ENCODE measurements around the gene PKD1.

PKD1 gene

GRCh38 chr16:2071454-2072202 lies 64.1 kb downstream of the PKD1 start:
- TF ChIP-seq, protein P1, sequence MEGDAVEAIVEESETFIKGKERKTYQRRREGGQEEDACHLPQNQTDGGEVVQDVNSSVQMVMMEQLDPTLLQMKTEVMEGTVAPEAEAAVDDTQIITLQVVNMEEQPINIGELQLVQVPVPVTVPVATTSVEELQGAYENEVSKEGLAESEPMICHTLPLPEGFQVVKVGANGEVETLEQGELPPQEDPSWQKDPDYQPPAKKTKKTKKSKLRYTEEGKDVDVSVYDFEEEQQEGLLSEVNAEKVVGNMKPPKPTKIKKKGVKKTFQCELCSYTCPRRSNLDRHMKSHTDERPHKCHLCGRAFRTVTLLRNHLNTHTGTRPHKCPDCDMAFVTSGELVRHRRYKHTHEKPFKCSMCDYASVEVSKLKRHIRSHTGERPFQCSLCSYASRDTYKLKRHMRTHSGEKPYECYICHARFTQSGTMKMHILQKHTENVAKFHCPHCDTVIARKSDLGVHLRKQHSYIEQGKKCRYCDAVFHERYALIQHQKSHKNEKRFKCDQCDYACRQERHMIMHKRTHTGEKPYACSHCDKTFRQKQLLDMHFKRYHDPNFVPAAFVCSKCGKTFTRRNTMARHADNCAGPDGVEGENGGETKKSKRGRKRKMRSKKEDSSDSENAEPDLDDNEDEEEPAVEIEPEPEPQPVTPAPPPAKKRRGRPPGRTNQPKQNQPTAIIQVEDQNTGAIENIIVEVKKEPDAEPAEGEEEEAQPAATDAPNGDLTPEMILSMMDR (IDR thresholded peaks at IDR 0.05; ENCODE audit: low read depth, low read length) = peak; percentile 44
- Histone ChIP-seq H3K36me3 (peaks cover 74% of the 10 kb centered on the region), H3K4me3 (ENCODE audit: low read depth, low read length) (no peak overlapping the region), H3K27ac (no peak overlapping the region), H3K9me3 (ENCODE audit: severe bottlenecking) (no peaks in the 10 kb centered on the region), H3K27me3 (ENCODE audit: insufficient read depth, low read depth, severe bottlenecking) (no peaks in the 10 kb centered on the region)
- DNase-seq = no peak

DNA sequence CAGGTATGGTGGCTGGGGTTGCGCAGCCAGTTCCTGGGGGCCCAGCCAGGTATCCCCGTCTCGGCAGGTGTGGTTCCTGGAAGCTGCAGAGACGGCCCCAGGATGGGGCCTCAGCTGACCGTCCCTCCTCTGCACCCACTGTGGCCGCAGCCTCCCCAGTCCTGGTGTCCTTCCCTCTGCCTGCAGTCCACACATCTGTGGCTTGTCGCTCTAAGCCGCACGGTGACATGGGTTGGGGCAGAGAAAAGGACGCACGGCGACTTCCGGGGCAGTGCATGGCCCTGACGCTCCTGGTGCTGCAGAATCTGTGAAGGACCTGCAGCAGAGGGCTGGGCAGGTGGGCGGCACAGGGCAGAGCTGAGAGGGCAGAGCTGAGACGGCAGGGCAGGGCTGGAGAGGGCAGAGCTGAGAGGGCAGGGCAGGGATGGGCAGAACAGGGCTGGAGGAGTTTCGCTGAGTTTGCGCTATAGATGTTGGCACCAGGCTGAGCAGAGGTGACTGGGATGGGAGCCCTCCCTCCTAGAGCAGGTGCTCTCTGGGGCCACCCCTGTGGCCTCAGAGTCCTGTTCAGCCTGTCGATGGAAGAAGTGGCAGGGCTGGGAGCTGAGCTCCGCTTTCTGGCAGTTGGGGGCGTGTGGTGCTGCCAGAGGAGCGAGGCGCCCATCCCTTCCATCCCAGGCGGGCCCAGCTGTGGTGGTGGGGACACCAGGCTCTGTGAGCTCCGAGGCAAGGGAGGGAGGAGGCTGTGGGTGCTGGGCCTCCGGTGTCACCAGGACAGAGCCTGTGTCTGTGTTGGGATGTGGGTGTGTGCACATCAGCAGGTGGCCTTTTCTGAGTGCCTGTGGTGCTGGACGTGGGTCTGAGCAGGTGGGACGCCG lies 64.9 kb downstream of the PKD1 start:
- H3K27ac ChIP-seq = no peak overlapping the region
- peaks cover 72% of the 10 kb centered on the region for H3K36me3 ChIP-seq
- no peaks in the 10 kb centered on the region for H3K27me3 ChIP-seq (ENCODE audit: insufficient read depth, low read depth, severe bottlenecking)
- no peak for DNase-seq
- TF ChIP-seq, protein P1 (IDR thresholded peaks at IDR 0.05; ENCODE audit: low read depth, low read length) = no peak
- no peak overlapping the region for H3K4me3 ChIP-seq (ENCODE audit: low read depth, low read length)
- no peaks in the 10 kb centered on the region for H3K9me3 ChIP-seq (ENCODE audit: severe bottlenecking)

DNA sequence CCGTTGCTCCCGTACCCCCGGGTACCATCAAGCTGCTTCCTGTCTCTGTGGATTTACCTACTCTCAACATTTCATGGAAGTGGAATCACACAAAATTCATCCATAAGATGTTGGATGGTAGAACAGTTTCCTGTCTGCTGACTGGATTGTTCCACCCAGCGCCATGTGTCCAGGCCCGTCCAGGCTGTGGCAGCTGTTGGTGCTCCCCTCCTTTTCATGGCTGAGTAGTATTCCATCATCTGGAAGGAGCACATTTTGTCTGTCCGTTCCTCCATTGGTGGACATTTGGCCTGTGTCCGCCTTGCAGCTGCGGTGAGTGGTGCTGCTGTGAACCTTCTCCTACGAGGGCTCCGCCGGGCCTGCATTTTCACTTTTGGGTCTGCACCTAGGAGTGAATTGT lies 69.6 kb downstream of the PKD1 start:
- no peak overlapping the region for H3K4me3 ChIP-seq (ENCODE audit: low read depth, low read length)
- no peak overlapping the region for H3K27ac ChIP-seq
- TF ChIP-seq, protein P1 (IDR thresholded peaks at IDR 0.05; ENCODE audit: low read depth, low read length) = no peak
- H3K36me3 ChIP-seq = peaks cover 58% of the 10 kb centered on the region
- H3K27me3 ChIP-seq (ENCODE audit: insufficient read depth, low read depth, severe bottlenecking) = no peaks in the 10 kb centered on the region
- DNase-seq = no peak
- H3K9me3 ChIP-seq (ENCODE audit: severe bottlenecking) = no peaks in the 10 kb centered on the region

GRCh38 chr16:2064368-2064945 lies 71.2 kb downstream of the PKD1 start:
- H3K27me3 ChIP-seq (ENCODE audit: insufficient read depth, low read depth, severe bottlenecking) = no peaks in the 10 kb centered on the region
- no peak overlapping the region for H3K4me3 ChIP-seq (ENCODE audit: low read depth, low read length)
- peaks cover 60% of the 10 kb centered on the region for H3K36me3 ChIP-seq
- no peak for DNase-seq
- no peak overlapping the region for H3K27ac ChIP-seq
- TF ChIP-seq, protein P1 (IDR thresholded peaks at IDR 0.05; ENCODE audit: low read depth, low read length) = no peak
- H3K9me3 ChIP-seq (ENCODE audit: severe bottlenecking) = no peaks in the 10 kb centered on the region

DNA sequence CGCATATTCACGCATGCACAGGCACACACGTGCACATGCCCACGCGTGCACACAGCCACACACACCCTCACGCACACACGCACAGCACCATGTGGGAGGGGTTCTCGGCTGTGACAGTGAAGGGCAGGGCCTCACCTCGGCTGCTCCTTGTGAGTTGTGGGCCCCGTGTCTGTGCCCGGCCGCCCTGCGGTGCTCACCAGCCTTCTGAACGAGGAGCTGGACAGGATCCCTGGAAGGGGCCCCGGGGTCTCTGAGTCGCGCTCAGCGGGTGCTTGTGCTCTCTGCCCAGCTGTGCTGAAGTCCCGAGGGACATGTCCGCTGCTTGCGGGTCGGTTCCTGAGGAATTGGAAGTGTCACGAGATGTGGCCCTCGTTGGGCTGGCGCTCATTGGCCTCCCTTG lies 71.8 kb downstream of the PKD1 start:
- Histone ChIP-seq H3K27ac (no peak overlapping the region), H3K36me3 (peaks cover 58% of the 10 kb centered on the region), H3K27me3 (ENCODE audit: insufficient read depth, low read depth, severe bottlenecking) (no peaks in the 10 kb centered on the region), H3K4me3 (ENCODE audit: low read depth, low read length) (no peak overlapping the region), H3K9me3 (ENCODE audit: severe bottlenecking) (no peaks in the 10 kb centered on the region)
- DNase-seq = no peak
- TF ChIP-seq, protein P1 (IDR thresholded peaks at IDR 0.05; ENCODE audit: low read depth, low read length) = no peak
